HepG2 (cell line): ENCODE results near the gene NAV2. TPM values are rescaled to one million over a fixed set of nuclear protein-coding genes. Genes with fewer than 3 reads are reported as not detected.

ENCODE experiments used
- FOXA3 ChIP-seq: IDR thresholded peaks from 2 replicates; pipeline ENCODE4 v1.6.1; 2016; ENCODE audit warnings: missing genetic modification reagents, missing compliant biosample characterization
- GATA4 ChIP-seq: sonication (generic); IDR thresholded peaks from 2 replicates; pipeline ENCODE4 v1.6.1; 2016; ENCODE audit warnings: antibody characterized with exemption, low read depth, borderline replicate concordance
- KLF9 ChIP-seq: IDR thresholded peaks from 2 replicates; pipeline ENCODE4 v1.6.1; 2016; ENCODE audit warnings: low read depth
- MEIS1 ChIP-seq: sonication (generic); formaldehyde crosslinking; IDR thresholded peaks from 2 replicates; pipeline ENCODE4 v1.9.0; 2021; ENCODE audit warnings: mild to moderate bottlenecking, missing genetic modification reagents, moderate library complexity, borderline replicate concordance
- MTF2 ChIP-seq: sonication (generic); formaldehyde crosslinking; IDR thresholded peaks from 2 replicates; pipeline ENCODE4 v1.5.0; 2020; ENCODE audit warnings: missing genetic modification reagents, borderline replicate concordance
- NFE2L2 ChIP-seq: fragments of 150-350 bp; IDR thresholded peaks from 2 replicates; pipeline ENCODE4 v1.6.1; 2014; ENCODE audit warnings: low read length
- NFKB2 ChIP-seq: sonication (generic); formaldehyde crosslinking; IDR thresholded peaks from 2 replicates; pipeline ENCODE4 v1.4.0; 2020; ENCODE audit warnings: missing genetic modification reagents, borderline replicate concordance
- PCBP2 ChIP-seq: fragments of 200-400 bp; formaldehyde crosslinking; optimal IDR thresholded peaks from 2 replicates; pipeline ENCODE3; 2018; ENCODE audit warnings: low read length, low read depth; ENCODE audit not compliant: poor library complexity, severe bottlenecking
- PHF21A ChIP-seq: sonication (generic); formaldehyde crosslinking; IDR thresholded peaks from 2 replicates; pipeline ENCODE4 v1.5.0; 2020; ENCODE audit warnings: mild to moderate bottlenecking, missing genetic modification reagents
- SKI ChIP-seq: fragments of 450-650 bp; IDR thresholded peaks from one replicate; pipeline ENCODE4 v1.6.1; 2018; ENCODE audit warnings: mild to moderate bottlenecking; ENCODE audit not compliant: partially characterized antibody
- YY1 ChIP-seq: IDR thresholded peaks from 2 replicates; pipeline ENCODE4 v1.6.1; 2011; ENCODE audit warnings: low read length, low read depth, moderate library complexity, mild to moderate bottlenecking; ENCODE audit not compliant: insufficient read depth, insufficient replicate concordance
- ZNF253 ChIP-seq: sonication (generic); formaldehyde crosslinking; IDR thresholded peaks from 2 replicates; pipeline ENCODE4 v1.8.0; 2022; ENCODE audit warnings: mild to moderate bottlenecking, missing genetic modification reagents, borderline replicate concordance
- ZNF263 ChIP-seq: sonication (generic); formaldehyde crosslinking; IDR thresholded peaks from 2 replicates; pipeline ENCODE4 v1.4.0; 2020; ENCODE audit warnings: missing genetic modification reagents
- ZNF549 ChIP-seq: sonication (generic); formaldehyde crosslinking; IDR thresholded peaks from 2 replicates; pipeline ENCODE4 v1.5.0; 2020; ENCODE audit warnings: missing genetic modification reagents
- ZNF740 ChIP-seq: sonication (generic); formaldehyde crosslinking; IDR thresholded peaks from 2 replicates; pipeline ENCODE4 v1.4.0; 2020; ENCODE audit warnings: missing genetic modification reagents
- ZNF776 ChIP-seq: sonication (generic); formaldehyde crosslinking; IDR thresholded peaks from 2 replicates; pipeline ENCODE4 v1.4.0; 2020; ENCODE audit warnings: mild to moderate bottlenecking, missing genetic modification reagents
- polyA plus RNA-seq, 8 experiments: library from polyadenylated mRNA; depleted of rRNA in 3 of 8; stranded (reverse) in 7 of 8; unstranded in 1 of 8; fragments of >200 nt; fragmentation: Illumina TruSeq in 4 of 8; extraction: Trizol in 4 of 8; gene quantifications; 2 replicates each; pipeline versions ENCODE4 v1.2.1 to v1.2.3, GENCODE V29; 2011 to 2016; ENCODE audit warnings: low read depth in 4 of 8, missing spikeins in 1 of 8, mixed read lengths in 1 of 8; ENCODE audit not compliant: insufficient read depth in 1 of 8
- total RNA-seq, 5 experiments: library from RNA; depleted of rRNA; stranded (reverse); fragments of >200 nt; fragmentation: Illumina TruSeq; extraction: Trizol; gene quantifications; 2 replicates each; pipeline ENCODE4 v1.2.3, GENCODE V29; 2016; ENCODE audit warnings: low read depth in 1 of 5
- TF ChIP-seq, protein P1 (sequence below): sonication (generic); formaldehyde crosslinking; IDR thresholded peaks from 2 replicates; pipeline ENCODE4 v1.4.0; 2020; ENCODE audit warnings: missing genetic modification reagents, borderline replicate concordance
- TF ChIP-seq, protein P2 (sequence below): IDR thresholded peaks from 2 replicates; pipeline ENCODE4 v1.6.1; 2016
- TF ChIP-seq, protein P3 (sequence below): sonication (generic); formaldehyde crosslinking; IDR thresholded peaks from 2 replicates; pipeline ENCODE4 v1.5.1; 2020; ENCODE audit warnings: mild to moderate bottlenecking, missing genetic modification reagents, moderate library complexity

The NAV2 gene
- total and polyA plus RNA-seq, 2 of the 13 experiments (the other 11 are each of a cell fraction or from before 2014, with no cell fraction given): 9.3 to 34.6 TPM

- TF ChIP-seq, protein P1, sequence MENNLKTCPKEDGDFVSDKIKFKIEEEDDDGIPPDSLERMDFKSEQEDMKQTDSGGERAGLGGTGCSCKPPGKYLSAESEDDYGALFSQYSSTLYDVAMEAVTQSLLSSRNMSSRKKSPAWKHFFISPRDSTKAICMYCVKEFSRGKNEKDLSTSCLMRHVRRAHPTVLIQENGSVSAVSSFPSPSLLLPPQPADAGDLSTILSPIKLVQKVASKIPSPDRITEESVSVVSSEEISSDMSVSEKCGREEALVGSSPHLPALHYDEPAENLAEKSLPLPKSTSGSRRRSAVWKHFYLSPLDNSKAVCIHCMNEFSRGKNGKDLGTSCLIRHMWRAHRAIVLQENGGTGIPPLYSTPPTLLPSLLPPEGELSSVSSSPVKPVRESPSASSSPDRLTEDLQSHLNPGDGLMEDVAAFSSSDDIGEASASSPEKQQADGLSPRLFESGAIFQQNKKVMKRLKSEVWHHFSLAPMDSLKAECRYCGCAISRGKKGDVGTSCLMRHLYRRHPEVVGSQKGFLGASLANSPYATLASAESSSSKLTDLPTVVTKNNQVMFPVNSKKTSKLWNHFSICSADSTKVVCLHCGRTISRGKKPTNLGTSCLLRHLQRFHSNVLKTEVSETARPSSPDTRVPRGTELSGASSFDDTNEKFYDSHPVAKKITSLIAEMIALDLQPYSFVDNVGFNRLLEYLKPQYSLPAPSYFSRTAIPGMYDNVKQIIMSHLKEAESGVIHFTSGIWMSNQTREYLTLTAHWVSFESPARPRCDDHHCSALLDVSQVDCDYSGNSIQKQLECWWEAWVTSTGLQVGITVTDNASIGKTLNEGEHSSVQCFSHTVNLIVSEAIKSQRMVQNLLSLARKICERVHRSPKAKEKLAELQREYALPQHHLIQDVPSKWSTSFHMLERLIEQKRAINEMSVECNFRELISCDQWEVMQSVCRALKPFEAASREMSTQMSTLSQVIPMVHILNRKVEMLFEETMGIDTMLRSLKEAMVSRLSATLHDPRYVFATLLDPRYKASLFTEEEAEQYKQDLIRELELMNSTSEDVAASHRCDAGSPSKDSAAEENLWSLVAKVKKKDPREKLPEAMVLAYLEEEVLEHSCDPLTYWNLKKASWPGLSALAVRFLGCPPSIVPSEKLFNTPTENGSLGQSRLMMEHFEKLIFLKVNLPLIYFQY (CRISPR knock-in tag): no peak
- TF ChIP-seq SKI: no peak
- no peak for TF ChIP-seq NFE2L2
- TF ChIP-seq PHF21A (CRISPR knock-in tag): peak; percentile 62
- TF ChIP-seq NFKB2 (CRISPR knock-in tag): peak; percentile 54; the same call in 1 of the 2 replicates
- no peak for TF ChIP-seq GATA4
- TF ChIP-seq YY1: no peak
- TF ChIP-seq ZNF740 (CRISPR knock-in tag): no peak
- TF ChIP-seq KLF9: no peak
- no peak for TF ChIP-seq ZNF253
- peak; percentile 95 for TF ChIP-seq ZNF263 (CRISPR knock-in tag)
- 0 out of 2 replicates have a peak, but pooled peaks have one; percentile 17 for TF ChIP-seq MTF2 (CRISPR knock-in tag)
- TF ChIP-seq, protein P2, sequence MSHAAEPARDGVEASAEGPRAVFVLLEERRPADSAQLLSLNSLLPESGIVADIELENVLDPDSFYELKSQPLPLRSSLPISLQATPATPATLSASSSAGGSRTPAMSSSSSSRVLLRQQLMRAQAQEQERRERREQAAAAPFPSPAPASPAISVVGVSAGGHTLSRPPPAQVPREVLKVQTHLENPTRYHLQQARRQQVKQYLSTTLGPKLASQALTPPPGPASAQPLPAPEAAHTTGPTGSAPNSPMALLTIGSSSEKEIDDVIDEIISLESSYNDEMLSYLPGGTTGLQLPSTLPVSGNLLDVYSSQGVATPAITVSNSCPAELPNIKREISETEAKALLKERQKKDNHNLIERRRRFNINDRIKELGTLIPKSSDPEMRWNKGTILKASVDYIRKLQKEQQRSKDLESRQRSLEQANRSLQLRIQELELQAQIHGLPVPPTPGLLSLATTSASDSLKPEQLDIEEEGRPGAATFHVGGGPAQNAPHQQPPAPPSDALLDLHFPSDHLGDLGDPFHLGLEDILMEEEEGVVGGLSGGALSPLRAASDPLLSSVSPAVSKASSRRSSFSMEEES (CRISPR knock-in tag): no peak
- TF ChIP-seq, protein P3, sequence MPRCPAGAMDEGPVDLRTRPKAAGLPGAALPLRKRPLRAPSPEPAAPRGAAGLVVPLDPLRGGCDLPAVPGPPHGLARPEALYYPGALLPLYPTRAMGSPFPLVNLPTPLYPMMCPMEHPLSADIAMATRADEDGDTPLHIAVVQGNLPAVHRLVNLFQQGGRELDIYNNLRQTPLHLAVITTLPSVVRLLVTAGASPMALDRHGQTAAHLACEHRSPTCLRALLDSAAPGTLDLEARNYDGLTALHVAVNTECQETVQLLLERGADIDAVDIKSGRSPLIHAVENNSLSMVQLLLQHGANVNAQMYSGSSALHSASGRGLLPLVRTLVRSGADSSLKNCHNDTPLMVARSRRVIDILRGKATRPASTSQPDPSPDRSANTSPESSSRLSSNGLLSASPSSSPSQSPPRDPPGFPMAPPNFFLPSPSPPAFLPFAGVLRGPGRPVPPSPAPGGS (CRISPR knock-in tag): no peak
- TF ChIP-seq ZNF549 (CRISPR knock-in tag): no peak
- TF ChIP-seq FOXA3 (CRISPR knock-in tag): peak; percentile 73
- TF ChIP-seq MEIS1 (CRISPR knock-in tag): peak; percentile 81; the same call in 1 of the 2 replicates
- TF ChIP-seq PCBP2: no peak
- TF ChIP-seq ZNF776 (CRISPR knock-in tag): no peak
Measured at GRCh38 chr11:19976281-19976941, 263.8 kb downstream of the NAV2 start (continued).
